Caco-2 (cell line): ENCODE measurements around the gene CAMK4. TPM values are rescaled to one million over a fixed set of nuclear protein-coding genes. Genes with fewer than 3 reads are reported as not detected.

Experiments
- BruUV-seq: library from RNA; stranded (reverse); fragments of 400-500 nt; replicated peaks from 2 replicates; lab custom pipeline; 2021; lab: Mats Ljungman, UMichigan
- CTCF ChIA-PET: fragments of 300-600 bp; sonication (Branson Sonifier 250); formaldehyde crosslinking; loops from one replicate; lab custom pipeline; 2022; ENCODE audit warnings: antibody characterized with exemption; lab: Charles Lee
- POLR2A ChIA-PET: fragments of 300-600 bp; sonication (Branson Sonifier 250); formaldehyde crosslinking; loops from one replicate; lab custom pipeline; 2022; ENCODE audit warnings: antibody characterized with exemption; lab: Charles Lee
- DNase-seq, 2 experiments: peaks; one replicate each; pipeline versions ENCODE4 v3.0.0 to v3.0.0-alpha.2; 2020 to 2022
- H3K27me3 ChIP-seq: replicated peaks from 2 replicates; pipeline ENCODE4 v1.6.0; 2011; ENCODE audit warnings: low read length; ENCODE audit not compliant: control insufficient read depth, insufficient read depth
- H3K36me3 ChIP-seq: 2 replicates; pipeline ENCODE4 v1.5.1; 2011; ENCODE audit warnings: low read length; ENCODE audit not compliant: control insufficient read depth, insufficient read depth
- H3K4me1 ChIP-seq: fragments of 250-450 bp; sonication (Bioruptor Pico); 2 replicates; pipeline ENCODE4 v1.5.1; 2020; ENCODE audit warnings: mild to moderate bottlenecking
- H3K4me3 ChIP-seq: 2 replicates; pipeline ENCODE4 v1.5.1; 2011; ENCODE audit warnings: low read depth, mild to moderate bottlenecking, control low read depth, low read length
- H3K9me3 ChIP-seq: fragments of 250-450 bp; sonication (Bioruptor Pico); 2 replicates; pipeline ENCODE4 v1.5.1; 2020; ENCODE audit warnings: mild to moderate bottlenecking, moderate library complexity
- H3K27ac Mint-ChIP-seq: one replicate; pipeline ENCODE4 v1.8.0; 2022; ENCODE audit warnings: mixed read lengths; ENCODE audit not compliant: unreplicated experiment
- H3K27me3 Mint-ChIP-seq: one replicate; pipeline ENCODE4 v1.8.0; 2022; ENCODE audit warnings: mixed read lengths; ENCODE audit not compliant: insufficient read depth, unreplicated experiment
- H3K36me3 Mint-ChIP-seq: one replicate; pipeline ENCODE4 v1.8.0; 2022; ENCODE audit warnings: mild to moderate bottlenecking, mixed read lengths; ENCODE audit not compliant: insufficient read depth, unreplicated experiment
- H3K4me1 Mint-ChIP-seq: one replicate; pipeline ENCODE4 v1.8.0; 2022; ENCODE audit warnings: low read depth, mixed read lengths; ENCODE audit not compliant: unreplicated experiment
- H3K4me3 Mint-ChIP-seq: one replicate; pipeline ENCODE4 v1.8.0; 2022; ENCODE audit warnings: mild to moderate bottlenecking, moderate library complexity, mixed read lengths; ENCODE audit not compliant: unreplicated experiment
- H3K9me3 Mint-ChIP-seq: one replicate; pipeline ENCODE4 v1.8.0; 2022; ENCODE audit warnings: mixed read lengths; ENCODE audit not compliant: unreplicated experiment
- intact Hi-C: fragments of 100-400 bp; cut with micrococcal nuclease; formaldehyde crosslinking; loops from one replicate; pipeline ENCODE4 v1.10.0; 2022; ENCODE audit not compliant: unreplicated experiment
- total RNA-seq: library from RNA; stranded (reverse); gene quantifications from 2 replicates; pipeline ENCODE4 v1.2.3, GENCODE V29; 2022
- TF ChIP-seq, protein P1 (sequence below), 2 experiments: fragments of 200-600 bp in 1 of 2; IDR thresholded peaks; 1 replicate in 1 of 2; 2 replicates in 1 of 2; pipeline versions ENCODE4 v1.5.1 to v1.8.0; 2011 to 2022; ENCODE audit warnings: antibody characterized with exemption in 1 of 2, control low read depth in 1 of 2, inconsistent platforms in 1 of 2, low read depth in 1 of 2, low read length in 1 of 2, mild to moderate bottlenecking in 1 of 2, moderate library complexity in 1 of 2; ENCODE audit not compliant: insufficient read depth in 1 of 2, severe bottlenecking in 1 of 2, unreplicated experiment in 1 of 2

Gene CAMK4
- total RNA-seq, 1 experiment from 2014 or later, result not detected

- intact Hi-C loops, result no loop called here
- H3K4me3 ChIP-seq, result no peak overlapping the region
- Mint-ChIP-seq H3K4me3 (no peak overlapping the region), H3K36me3 (no peaks in the 10 kb centered on the region), H3K4me1 (no peaks in the 10 kb centered on the region), H3K9me3 (no peaks in the 10 kb centered on the region), H3K27me3 (peaks cover 17% of the 10 kb centered on the region), H3K27ac (no peak overlapping the region)
- no TSS peak for BruUV-seq
- no peaks in the 10 kb centered on the region for H3K27me3 ChIP-seq
- POLR2A ChIA-PET, result no interaction called here
- no peaks in the 10 kb centered on the region for H3K9me3 ChIP-seq
- DNase-seq, result no peak
- no peaks in the 10 kb centered on the region for H3K36me3 ChIP-seq
- CTCF ChIA-PET, result no interaction called here
- no peaks in the 10 kb centered on the region for H3K4me1 ChIP-seq
- TF ChIP-seq, protein P1, sequence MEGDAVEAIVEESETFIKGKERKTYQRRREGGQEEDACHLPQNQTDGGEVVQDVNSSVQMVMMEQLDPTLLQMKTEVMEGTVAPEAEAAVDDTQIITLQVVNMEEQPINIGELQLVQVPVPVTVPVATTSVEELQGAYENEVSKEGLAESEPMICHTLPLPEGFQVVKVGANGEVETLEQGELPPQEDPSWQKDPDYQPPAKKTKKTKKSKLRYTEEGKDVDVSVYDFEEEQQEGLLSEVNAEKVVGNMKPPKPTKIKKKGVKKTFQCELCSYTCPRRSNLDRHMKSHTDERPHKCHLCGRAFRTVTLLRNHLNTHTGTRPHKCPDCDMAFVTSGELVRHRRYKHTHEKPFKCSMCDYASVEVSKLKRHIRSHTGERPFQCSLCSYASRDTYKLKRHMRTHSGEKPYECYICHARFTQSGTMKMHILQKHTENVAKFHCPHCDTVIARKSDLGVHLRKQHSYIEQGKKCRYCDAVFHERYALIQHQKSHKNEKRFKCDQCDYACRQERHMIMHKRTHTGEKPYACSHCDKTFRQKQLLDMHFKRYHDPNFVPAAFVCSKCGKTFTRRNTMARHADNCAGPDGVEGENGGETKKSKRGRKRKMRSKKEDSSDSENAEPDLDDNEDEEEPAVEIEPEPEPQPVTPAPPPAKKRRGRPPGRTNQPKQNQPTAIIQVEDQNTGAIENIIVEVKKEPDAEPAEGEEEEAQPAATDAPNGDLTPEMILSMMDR (IDR thresholded peaks at IDR 0.05; ENCODE audit: insufficient read depth in 1 of 2, low read depth in 1 of 2, low read length in 1 of 2, severe bottlenecking in 1 of 2, unreplicated experiment in 1 of 2), result no peak
Measured at GRCh38 chr5:111398013-111398412, 173.8 kb downstream of the CAMK4 start.

DNA sequence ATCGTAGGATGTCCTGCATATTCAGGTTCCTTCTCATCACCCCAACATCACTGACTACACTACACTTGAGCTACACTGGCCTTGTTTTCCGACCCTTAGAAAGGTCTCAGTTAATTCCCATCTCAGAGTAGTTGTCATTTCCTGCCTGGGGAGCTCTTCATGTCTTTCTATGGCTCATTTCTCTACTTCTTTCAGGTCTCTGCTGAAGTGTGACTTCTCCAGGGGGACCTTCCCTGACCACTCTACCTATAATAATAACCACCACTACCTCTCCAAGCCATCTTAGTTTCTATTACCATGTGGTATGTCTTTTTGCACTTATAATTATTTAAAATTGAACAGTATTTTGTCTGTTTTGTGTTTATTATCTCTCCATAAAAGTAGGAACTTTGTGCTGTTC is 174.9 kb downstream of the CAMK4 start:
- Histone ChIP-seq H3K4me1 (0 out of 2 replicates have a peak, but pooled peaks cover 3% of the 10 kb centered on the region), H3K27me3 (no peaks in the 10 kb centered on the region), H3K36me3 (no peaks in the 10 kb centered on the region), H3K4me3 (no peak overlapping the region), H3K9me3 (no peaks in the 10 kb centered on the region)
- Mint-ChIP-seq H3K4me1 (no peaks in the 10 kb centered on the region), H3K27ac (no peak overlapping the region), H3K4me3 (no peak overlapping the region), H3K27me3 (peaks cover 15% of the 10 kb centered on the region), H3K36me3 (no peaks in the 10 kb centered on the region), H3K9me3 (no peaks in the 10 kb centered on the region)
- no peak for DNase-seq
- ChIA-PET POLR2A (no interaction called here), CTCF (no interaction called here)
- TF ChIP-seq, protein P1 (IDR thresholded peaks at IDR 0.05; ENCODE audit: insufficient read depth in 1 of 2, low read depth in 1 of 2, low read length in 1 of 2, severe bottlenecking in 1 of 2, unreplicated experiment in 1 of 2), result no peak
- intact Hi-C loops, result no loop called here
- BruUV-seq, result no TSS peak

DNA sequence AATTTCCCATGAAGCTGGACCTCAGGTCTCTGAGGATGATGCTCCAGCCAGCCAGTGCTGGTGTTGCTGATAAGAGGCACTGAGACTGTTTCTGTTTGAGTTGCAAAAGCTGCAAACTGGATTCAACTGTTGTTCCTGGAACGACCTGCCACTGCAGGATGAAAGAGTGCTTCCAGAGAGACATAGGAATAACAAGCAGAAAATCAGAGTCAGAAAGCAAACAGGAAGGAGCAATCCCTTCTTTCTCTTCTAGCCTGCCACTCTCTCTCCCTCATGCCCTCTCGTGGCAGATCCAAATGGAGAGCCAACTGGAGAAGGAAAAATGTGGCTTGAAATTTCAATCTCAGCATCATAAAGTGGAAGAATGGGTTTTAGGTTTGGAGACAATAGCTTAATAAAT is 177.7 kb downstream of the CAMK4 start:
- Histone ChIP-seq H3K9me3 (no peaks in the 10 kb centered on the region), H3K36me3 (no peaks in the 10 kb centered on the region), H3K4me1 (0 out of 2 replicates have a peak, but pooled peaks cover 3% of the 10 kb centered on the region), H3K4me3 (no peak overlapping the region), H3K27me3 (no peaks in the 10 kb centered on the region)
- Mint-ChIP-seq H3K27ac (no peak overlapping the region), H3K4me3 (no peak overlapping the region), H3K9me3 (no peaks in the 10 kb centered on the region), H3K27me3 (peaks cover 15% of the 10 kb centered on the region), H3K4me1 (no peaks in the 10 kb centered on the region), H3K36me3 (peaks cover 4% of the 10 kb centered on the region)
- DNase-seq, result no peak
- TF ChIP-seq, protein P1 (IDR thresholded peaks at IDR 0.05; ENCODE audit: insufficient read depth in 1 of 2, low read depth in 1 of 2, low read length in 1 of 2, severe bottlenecking in 1 of 2, unreplicated experiment in 1 of 2), result peak in 1 of 2 experiments; percentile 20
- ChIA-PET POLR2A (no interaction called here), CTCF (no interaction called here)
- no TSS peak for BruUV-seq
- intact Hi-C loops, result no loop called here
